ENCODE results near the gene KIFC3. TPM values are rescaled to one million over a fixed set of nuclear protein-coding genes. Genes with fewer than 3 reads are reported as not detected.

The KIFC3 gene
- total and polyA plus RNA-seq, 11 donors, result 46.1 to 105 (median 65.6) TPM

GRCh38 chr16:57823836-57824235, 21.5 kb upstream of the KIFC3 start:
- Histone ChIP-seq H3K4me3 (no peak overlapping the region), H3K27ac (no peak overlapping the region), H3K36me3 (no peaks in the 10 kb centered on the region), H3K9me3 (no peaks in the 10 kb centered on the region), H3K4me1 (peaks cover 0 to 25% (median 8%) of the 10 kb centered on the region in 12 donors), H3K27me3 (no peaks in the 10 kb centered on the region)
- no peak for TF ChIP-seq POLR2A (IDR thresholded peaks at IDR 0.05)
- TF ChIP-seq CTCF (IDR thresholded peaks at IDR 0.05), result no peak
- DNase-seq (peak in 1 of 5 donors; percentile 52), ATAC-seq (no peak)
- intact Hi-C loops (cut with DNase I), result no loop called here
- WGBS, 4 donors, result 64 to 81% (median 70%) methylated on average over 5 of the region's 5 CpGs

- ATAC-seq, result no peak
- intact Hi-C loops (cut with DNase I), result no loop called here
- WGBS, 4 donors, result 54 to 66% (median 60%) methylated on average over 2 of the region's 2 CpGs
Measured at GRCh38 chr16:57822856-57823255, 20.6 kb upstream of the KIFC3 start.

GRCh38 chr16:57822018-57822553, 19.8 kb upstream of the KIFC3 start:
- no peaks in the 10 kb centered on the region for H3K27me3 ChIP-seq
- no peaks in the 10 kb centered on the region for H3K36me3 ChIP-seq
- H3K4me1 ChIP-seq, result peaks cover 0 to 11% (median 5%) of the 10 kb centered on the region in 12 donors
- intact Hi-C loops (cut with DNase I), result no loop called here
- ATAC-seq, result no peak
- DNase-seq, result peak in 1 of 5 donors; percentile 6
- no peaks in the 10 kb centered on the region for H3K9me3 ChIP-seq
- TF ChIP-seq POLR2A (IDR thresholded peaks at IDR 0.05), result no peak
- no peak for TF ChIP-seq CTCF (IDR thresholded peaks at IDR 0.05)
- WGBS, 4 donors, result 95 to 99% (median 96%) methylated on average over 5 of the region's 5 CpGs
- no peak overlapping the region for H3K4me3 ChIP-seq
- no peak overlapping the region for H3K27ac ChIP-seq

More at GRCh38 chr16:57822856-57823255, 20.6 kb upstream of the KIFC3 start:
- Histone ChIP-seq H3K27me3 (no peaks in the 10 kb centered on the region), H3K9me3 (no peaks in the 10 kb centered on the region), H3K36me3 (no peaks in the 10 kb centered on the region), H3K4me3 (no peak overlapping the region), H3K4me1 (peaks cover 0 to 18% (median 8%) of the 10 kb centered on the region in 12 donors), H3K27ac (no peak overlapping the region)
- no peak for DNase-seq
- TF ChIP-seq CTCF (IDR thresholded peaks at IDR 0.05) (no peak), POLR2A (IDR thresholded peaks at IDR 0.05) (no peak)

GRCh38 chr16:57821149-57821971, 19.1 kb upstream of the KIFC3 start:
- Histone ChIP-seq H3K27ac (no peak overlapping the region), H3K9me3 (no peaks in the 10 kb centered on the region), H3K27me3 (no peaks in the 10 kb centered on the region), H3K4me3 (no peak overlapping the region), H3K4me1 (peaks cover 0 to 11% (median 8%) of the 10 kb centered on the region in 12 donors), H3K36me3 (no peaks in the 10 kb centered on the region)
- no peak for TF ChIP-seq POLR2A (IDR thresholded peaks at IDR 0.05)
- no peak for TF ChIP-seq CTCF (IDR thresholded peaks at IDR 0.05)
- DNase-seq (no peak), ATAC-seq (no peak)
- intact Hi-C loops (cut with DNase I), result no loop called here
- WGBS, 4 donors, result 67 to 69% (median 67%) methylated on average over 10 of the region's 10 CpGs

Measured in heart left ventricle (tissue), 16 donors.